Stimulated activated CD4-positive, alpha-beta T cell treated with anti-CD3 and anti-CD28 coated beads, Interleukin-12 subunit alpha, Interleukin-12 subunit beta, amount 100 ng/mL, for 48 hours (primary cell): Measurements from ENCODE around the gene C8G.

Experiments
- DNase-seq, 3 donors: peaks; one replicate each; pipeline ENCODE4 v3.0.0-alpha.2; 2020; ENCODE audit warnings: low read depth in 2 of 3, low spot score in 1 of 3

The C8G gene

GRCh38 chr9:136944519-136945332 is at the start of gene C8G, which contains the start of gene FBXW5:
Gene C8G, plus strand, starts transcription at chr9:136945243. Its CDS starts 78 bp downstream, at chr9:136945321.
Gene FBXW5, minus strand, starts transcription at chr9:136944738. Its CDS starts 655 bp downstream, at chr9:136944083.
- DNase-seq, result peak; percentile 90 to 94 (median 93)

GRCh38 chr9:136896027-136896426 is 49.0 kb upstream of the C8G start:
- DNase-seq, result no peak

GRCh38 chr9:136898483-136899100 is 46.5 kb upstream of the C8G start:
- DNase-seq, result no peak

- DNase-seq, result no peak
Measured at GRCh38 chr9:136899196-136899595, 45.8 kb upstream of the C8G start.

GRCh38 chr9:136900556-136900955 is 44.5 kb upstream of the C8G start:
- no peak for DNase-seq

GRCh38 chr9:136900988-136901515 is 44.0 kb upstream of the C8G start:
- DNase-seq, result no peak

GRCh38 chr9:136901516-136902258 is 43.4 kb upstream of the C8G start:
- DNase-seq, result peak; percentile 62 to 75 (median 63)

- peak; percentile 77 to 85 (median 80) for DNase-seq
Measured at GRCh38 chr9:136902259-136902821, 42.7 kb upstream of the C8G start.

- DNase-seq, result no peak
Measured at GRCh38 chr9:136903041-136903554, 41.9 kb upstream of the C8G start.

GRCh38 chr9:136906266-136906665 is 38.8 kb upstream of the C8G start:
- DNase-seq, result no peak

- DNase-seq, result no peak
Measured at GRCh38 chr9:136907011-136907914, 37.8 kb upstream of the C8G start.

- DNase-seq, result no peak
Measured at GRCh38 chr9:136910197-136910900, 34.7 kb upstream of the C8G start.

- DNase-seq, result no peak
Measured at GRCh38 chr9:136910901-136911245, 34.2 kb upstream of the C8G start.

- DNase-seq, result no peak
Measured at GRCh38 chr9:136913701-136914438, 31.2 kb upstream of the C8G start.

- DNase-seq, result no peak
Measured at GRCh38 chr9:136915632-136916329, 29.3 kb upstream of the C8G start.

- DNase-seq, result no peak
Measured at GRCh38 chr9:136916330-136917184, 28.5 kb upstream of the C8G start.

GRCh38 chr9:136917902-136918301 is 27.1 kb upstream of the C8G start:
- no peak for DNase-seq
